Measurements from ENCODE around the gene NR2E1. TPM values are rescaled to one million over a fixed set of nuclear protein-coding genes. Genes with fewer than 3 reads are reported as not detected.

Gene NR2E1
- total and polyA plus RNA-seq, 2 of the 13 experiments (the other 11 are each of a cell fraction or from before 2014, with no cell fraction given) = not detected

GRCh38 chr6:108157981-108158525 is 7.8 kb upstream of the NR2E1 start:
- Histone ChIP-seq H4K20me1 (ENCODE audit: insufficient read depth, low read length) (no peaks in the 10 kb centered on the region; the same call in 1 of the 2 replicates), H3K27me3 (ENCODE audit: control insufficient read depth in 1 of 2, insufficient read depth in 2 of 2, low read length in 2 of 2) (peaks cover 8 to 69% of the 10 kb centered on the region in 2 experiments), H3K9me3 (ENCODE audit: low read length) (no peaks in the 10 kb centered on the region), H3K4me2 (ENCODE audit: low read depth, low read length) (peak overlapping the region; percentile 76), H2AFZ (ENCODE audit: low read length) (no peak overlapping the region), H3K27ac (ENCODE audit: extremely low read length, insufficient read depth, low read length) (no peak overlapping the region), H3K36me3 (replicated peaks in 1 of 2; ENCODE audit: control insufficient read depth in 1 of 2, insufficient read depth in 2 of 2, low read length in 2 of 2) (no peaks in the 10 kb centered on the region), H3K9ac (ENCODE audit: insufficient read depth, low read depth, low read length) (no peak overlapping the region), H3K4me1 (ENCODE audit: insufficient read depth, low read length) (peaks cover 21% of the 10 kb centered on the region), H3K79me2 (ENCODE audit: insufficient read depth, low read length) (no peaks in the 10 kb centered on the region), H3K4me3 (replicated peaks in 1 of 3; ENCODE audit: insufficient read depth in 1 of 3, low read depth in 2 of 3, low read length in 3 of 3) (peak overlapping the region; percentile 30 to 66 (median 40); a peak in 3 of 6 replicates)
- ChIA-PET POLR2A (no interaction called here), CTCF (ENCODE audit: low intra/inter-chr PET ratio, low total read pairs) (no interaction called here)
- 9% methylated on average over 23 of the region's 38 CpGs for WGBS (ENCODE audit: low lambda C conversion rate)
- ATAC-seq (no peak), FAIRE-seq (no peak), DNase-seq (ENCODE audit: low spot score) (no peak)
- in situ Hi-C loops (cut with HindIII; ENCODE audit: extremely low pct_ligation_motif_present, low pct_unique_long_range_greater_than_20kb) = no loop called here
- BruUV-seq (replicated peaks) = no TSS peak
- intact Hi-C loops (cut with micrococcal nuclease; ENCODE audit: unreplicated experiment) = no loop called here
- TF ChIP-seq ADNP (CRISPR knock-in tag; IDR thresholded peaks at IDR 0.05) (peak; percentile 80), KDM1A (CRISPR knock-in tag; IDR thresholded peaks at IDR 0.05) (peak; percentile 84), ATAD3A (CRISPR knock-in tag; IDR thresholded peaks at IDR 0.05) (no peak), ZNF629 (CRISPR knock-in tag; conservative IDR thresholded peaks at IDR 0.05) (peak; percentile 98), MAX (IDR thresholded peaks at IDR 0.05) (peak; percentile 30; the same call in 1 of the 2 replicates), CHD2 (IDR thresholded peaks at IDR 0.05; ENCODE audit: low read depth, low read length) (no peak), RCOR2 (CRISPR knock-in tag; IDR thresholded peaks at IDR 0.05) (0 out of 2 replicates have a peak, but pooled peaks have one; percentile 36), ZNF280D (CRISPR knock-in tag; IDR thresholded peaks at IDR 0.05) (no peak), RNF2 (conservative IDR thresholded peaks at IDR 0.05; ENCODE audit: low read depth) (0 out of 2 replicates have a peak, but pooled peaks have one; percentile 25), ERF (CRISPR knock-in tag; IDR thresholded peaks at IDR 0.05) (no peak), ZMYM3 (CRISPR knock-in tag; IDR thresholded peaks at IDR 0.05) (peak; percentile 94), ZSCAN25 (CRISPR knock-in tag; IDR thresholded peaks at IDR 0.05) (no peak), LCORL (IDR thresholded peaks at IDR 0.05) (no peak), LCORL (CRISPR knock-in tag; IDR thresholded peaks at IDR 0.05) (no peak), RBAK (CRISPR knock-in tag; IDR thresholded peaks at IDR 0.05) (no peak), ZBED4 (CRISPR knock-in tag; IDR thresholded peaks at IDR 0.05; ENCODE audit: borderline replicate concordance) (no peak), CBX2 (IDR thresholded peaks at IDR 0.05; ENCODE audit: low read depth, low read length) (no peak), CBX2 (CRISPR knock-in tag; IDR thresholded peaks at IDR 0.05; ENCODE audit: low read depth) (no peak), NFE2 (CRISPR knock-in tag; IDR thresholded peaks at IDR 0.05) (no peak), ZNF550 (CRISPR knock-in tag; IDR thresholded peaks at IDR 0.05; ENCODE audit: borderline replicate concordance) (no peak), ZNF460 (CRISPR knock-in tag; IDR thresholded peaks at IDR 0.05; ENCODE audit: borderline replicate concordance) (no peak)
